Measurements from ENCODE around the gene TBC1D2B.

TBC1D2B gene

DNA sequence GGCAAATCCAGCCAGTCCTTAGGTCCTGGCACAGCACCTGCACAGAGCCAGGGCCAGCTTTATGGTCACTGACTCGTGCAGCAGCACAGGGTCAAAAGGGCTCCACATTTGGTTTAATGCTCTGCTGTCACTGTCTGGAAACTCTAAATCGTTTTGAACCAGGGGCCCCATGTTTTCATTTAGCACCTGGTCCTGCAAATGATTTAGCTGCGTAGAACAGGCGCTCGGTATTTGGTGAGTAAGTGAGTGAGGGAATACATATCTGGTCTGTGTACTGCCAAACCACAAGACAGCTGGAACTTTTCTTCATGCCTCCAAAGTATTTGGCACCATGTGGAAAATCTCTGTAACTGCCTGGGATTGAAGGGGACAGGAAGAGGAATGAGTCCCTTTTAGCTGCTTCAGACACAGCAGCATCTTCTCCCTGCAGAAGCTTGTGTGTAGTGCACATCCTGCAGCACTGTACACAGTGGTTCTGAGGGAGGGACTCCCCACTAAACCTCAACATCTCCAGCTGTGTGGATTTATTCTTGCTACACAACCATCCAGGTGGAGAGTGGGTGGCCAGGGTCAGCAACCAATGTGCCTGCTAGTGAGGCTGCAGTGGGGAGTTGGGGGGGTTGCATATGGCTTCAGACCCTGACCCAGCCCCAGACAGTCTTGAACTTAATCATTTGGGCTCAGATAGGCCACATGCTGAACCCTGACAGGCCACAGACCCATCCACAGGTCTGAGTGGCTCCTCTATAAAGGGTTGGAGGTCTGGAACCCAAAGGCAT is 15.9 kb upstream of the TBC1D2B start:
- DNase-seq, result peak; percentile 95

DNA sequence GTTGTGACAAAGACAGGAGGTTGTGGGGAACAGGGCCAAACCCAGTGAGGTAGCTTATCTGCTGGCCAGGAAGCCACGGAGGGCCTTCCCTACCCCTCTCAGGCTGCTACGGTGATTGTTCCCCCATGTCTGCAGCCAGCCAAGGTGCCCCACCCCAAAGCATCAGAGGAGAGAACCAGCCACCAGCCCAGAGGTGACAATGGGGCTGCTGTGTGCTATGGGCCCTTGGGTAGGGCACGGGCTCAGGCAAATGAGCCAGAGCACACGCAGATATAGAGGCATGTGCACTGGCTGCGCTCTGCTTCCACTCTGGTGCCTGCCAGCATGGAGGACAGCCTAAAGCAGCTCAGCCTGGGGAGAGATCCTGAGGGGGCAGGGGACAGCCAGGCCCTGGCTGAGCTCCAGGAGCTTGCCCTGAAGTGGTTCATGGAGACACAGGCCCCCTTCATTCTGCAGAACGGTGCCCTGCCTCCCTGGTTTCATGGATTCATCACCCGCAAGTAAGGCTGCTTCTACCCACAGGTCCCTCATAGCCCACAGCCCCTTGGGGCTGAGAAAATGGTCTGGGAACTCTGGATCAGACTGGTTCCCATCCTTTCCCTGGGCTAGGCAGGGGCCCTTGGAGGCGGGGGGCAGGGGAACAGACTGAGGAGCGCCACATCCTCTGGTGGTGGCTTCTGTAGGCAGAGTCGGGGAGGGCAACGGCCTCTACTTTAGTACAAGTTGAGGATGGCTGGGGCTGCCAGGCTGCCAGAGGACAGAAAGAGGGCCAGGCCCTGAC is 14.9 kb upstream of the TBC1D2B start, which contains the start of gene SH2D7:
SH2D7 (plus strand) TSS at position 301 of the 781 bp plus-strand sequence; CDS start at position 325, 24 bp downstream.
- DNase-seq, result no peak

DNA sequence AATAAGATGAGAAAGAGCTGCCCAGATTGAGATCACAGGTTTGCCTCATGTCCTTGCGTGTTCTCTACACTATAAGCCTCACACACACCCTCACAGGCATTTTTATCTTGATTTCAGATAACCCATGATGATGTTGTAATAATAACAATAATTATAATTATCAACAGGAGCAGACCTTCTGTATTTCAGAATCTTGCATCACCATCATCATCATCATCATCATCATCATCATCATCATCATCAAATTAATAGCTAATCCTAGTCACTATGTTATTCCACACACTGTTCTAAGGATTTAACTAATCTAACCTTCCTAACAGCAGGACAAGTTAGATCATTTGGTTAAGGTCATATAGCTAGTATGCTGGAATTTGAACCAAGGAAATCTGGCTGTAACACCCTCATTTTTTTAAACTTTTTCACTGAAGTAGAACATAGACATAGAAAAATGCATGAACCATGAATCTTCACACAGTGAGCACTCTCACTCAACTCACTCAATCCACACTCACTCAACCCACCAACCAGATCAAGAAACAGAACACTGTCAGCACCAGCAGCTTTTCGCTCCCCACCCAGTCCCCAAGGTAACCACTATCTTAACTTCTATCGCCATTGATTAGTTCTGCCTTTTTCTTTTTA is 13.0 kb upstream of the TBC1D2B start:
- DNase-seq, result peak; percentile 49

DNA sequence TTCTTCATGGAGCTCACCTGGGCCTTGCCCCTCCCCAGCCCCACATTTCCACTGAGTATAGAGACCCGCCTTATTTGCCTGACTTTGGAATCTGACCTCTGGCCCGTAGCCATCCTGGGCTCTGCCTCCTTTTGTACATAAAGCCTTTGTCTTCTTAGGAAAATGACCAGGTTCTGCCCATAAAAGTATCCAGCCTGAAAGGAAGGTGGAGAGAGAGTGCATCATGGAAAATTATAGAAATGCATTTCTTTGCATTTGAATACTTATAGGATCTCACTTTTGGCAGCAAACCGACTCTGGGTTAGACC is 11.2 kb upstream of the TBC1D2B start:
- no peak for DNase-seq

DNA sequence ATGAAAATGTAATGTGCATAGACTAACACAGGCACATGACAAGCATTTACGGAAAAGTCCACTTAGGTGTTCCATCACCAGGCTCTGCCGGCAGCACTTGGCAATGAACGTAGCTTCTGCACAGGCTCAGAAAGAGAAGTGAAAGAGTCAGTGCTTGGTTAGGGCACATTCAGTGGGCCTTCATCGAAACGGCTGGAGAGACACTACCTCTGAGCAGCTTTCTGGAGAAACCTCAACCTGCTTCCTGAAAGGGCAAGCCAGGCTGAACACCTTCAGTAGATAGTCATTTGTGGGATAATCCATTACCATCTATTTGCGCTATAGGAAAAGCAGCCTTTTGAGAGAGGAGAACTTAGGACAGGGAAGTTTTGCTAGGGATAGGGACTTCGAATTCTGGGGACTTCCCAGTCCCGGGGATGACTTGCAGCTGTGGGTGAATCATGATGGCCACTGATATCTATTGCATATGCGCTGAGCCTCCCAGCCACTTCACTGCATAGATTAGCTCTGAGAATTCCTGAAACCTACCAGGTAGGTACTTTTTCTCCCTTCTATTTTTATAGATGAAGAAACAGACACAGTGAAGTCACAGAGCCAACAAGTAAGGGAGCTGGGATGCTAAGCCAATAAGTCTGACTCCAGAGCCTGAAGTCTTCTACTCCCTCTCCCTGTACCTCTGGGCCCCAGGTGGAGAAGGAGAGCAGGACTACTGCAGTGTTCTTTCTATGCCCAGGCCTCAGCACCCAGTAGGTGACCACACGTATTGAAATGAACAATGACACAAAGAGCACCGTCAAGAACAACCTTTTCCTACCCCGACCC is 10.7 kb upstream of the TBC1D2B start:
- no peak for DNase-seq

DNA sequence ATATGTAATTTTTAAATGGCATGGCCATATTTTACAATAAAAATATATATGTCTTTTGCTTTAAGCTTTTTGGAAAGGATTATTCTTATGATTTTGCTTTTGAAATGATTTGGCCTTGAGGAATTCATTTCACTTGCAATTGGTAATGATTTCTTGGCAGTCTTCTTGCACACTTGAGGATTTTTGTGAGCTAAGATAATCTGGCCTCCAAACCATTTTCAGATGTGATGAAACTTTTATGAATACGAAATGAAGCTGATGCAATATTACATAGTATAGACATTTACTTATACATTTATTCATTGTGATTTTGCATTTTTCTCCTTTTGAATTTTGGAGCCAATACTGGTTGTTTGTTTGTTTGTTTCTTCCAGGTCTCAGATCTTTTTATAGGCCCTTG is 8.4 kb upstream of the TBC1D2B start:
- DNase-seq, result peak; percentile 95

DNA sequence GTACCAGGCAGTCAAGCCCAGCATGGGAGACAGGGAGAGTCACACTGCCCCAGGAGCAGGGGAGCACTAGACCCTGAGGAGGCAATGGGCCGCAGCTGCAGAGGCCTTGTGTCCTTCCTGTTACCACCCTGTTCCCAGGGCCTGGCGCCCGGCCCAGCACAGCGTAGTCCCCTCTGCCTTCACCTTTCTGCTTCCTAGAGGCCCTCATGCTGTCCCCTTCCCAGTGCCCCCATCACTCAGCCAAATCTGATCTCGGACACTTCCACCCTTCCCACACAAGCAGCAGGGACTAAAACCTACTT is 6.9 kb upstream of the TBC1D2B start:
- no peak for DNase-seq

DNA sequence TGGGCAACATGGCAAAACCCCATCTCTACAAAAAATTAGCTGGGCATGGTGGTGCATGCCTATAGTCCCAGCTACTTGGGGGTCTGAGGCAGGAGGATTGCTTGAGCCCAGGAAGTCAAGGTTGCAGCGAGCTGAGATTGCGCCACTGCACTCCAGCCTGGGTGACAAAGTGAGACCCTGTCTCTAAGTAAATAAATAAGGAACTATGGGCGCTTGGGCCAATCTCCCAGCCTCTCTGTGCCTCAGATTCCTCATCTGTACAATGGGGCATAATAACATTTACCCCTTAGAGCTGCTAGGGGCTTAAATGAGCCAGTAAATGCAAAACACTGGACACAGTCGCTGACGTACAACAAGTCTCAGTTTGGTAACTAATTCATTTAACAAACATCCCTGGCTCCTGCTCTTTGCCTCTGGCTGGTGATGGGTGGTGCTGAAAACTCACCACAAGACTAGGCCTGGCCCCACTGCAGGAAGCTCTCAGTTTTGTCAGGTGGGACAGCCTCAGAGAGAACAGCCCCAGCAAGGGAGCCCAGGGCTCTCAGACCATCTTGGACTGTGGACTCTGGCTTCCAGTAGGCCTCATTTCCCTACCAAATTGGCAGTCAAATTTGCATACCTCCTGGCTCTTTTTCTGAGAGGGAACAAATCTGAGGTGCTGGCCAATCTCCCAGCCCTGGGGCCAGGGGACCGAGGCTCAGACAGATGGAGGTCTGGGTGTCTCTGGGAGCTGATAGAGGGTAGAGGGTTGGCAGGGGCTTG is 6.4 kb upstream of the TBC1D2B start:
- no peak for DNase-seq

DNA sequence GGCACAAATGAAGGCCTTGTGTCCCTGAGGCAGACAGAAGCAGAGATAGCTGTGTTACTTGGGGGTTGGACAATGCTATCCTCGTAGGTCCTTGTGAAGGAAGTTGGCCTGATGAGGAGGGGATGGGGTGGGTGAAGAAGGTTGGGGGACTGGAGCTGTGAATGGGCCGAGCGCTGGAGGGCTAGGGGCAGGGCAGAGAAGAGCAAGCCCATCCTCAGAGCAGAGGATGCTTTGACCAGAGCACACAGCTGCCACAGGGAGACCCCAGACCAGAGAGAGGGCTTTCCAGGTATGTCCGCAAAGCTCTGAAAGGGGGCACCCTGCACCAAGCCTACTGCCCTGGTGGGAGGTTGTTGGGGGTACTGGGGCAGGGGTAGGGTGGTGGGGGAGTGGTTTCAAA is 5.7 kb upstream of the TBC1D2B start:
- DNase-seq, result no peak

DNA sequence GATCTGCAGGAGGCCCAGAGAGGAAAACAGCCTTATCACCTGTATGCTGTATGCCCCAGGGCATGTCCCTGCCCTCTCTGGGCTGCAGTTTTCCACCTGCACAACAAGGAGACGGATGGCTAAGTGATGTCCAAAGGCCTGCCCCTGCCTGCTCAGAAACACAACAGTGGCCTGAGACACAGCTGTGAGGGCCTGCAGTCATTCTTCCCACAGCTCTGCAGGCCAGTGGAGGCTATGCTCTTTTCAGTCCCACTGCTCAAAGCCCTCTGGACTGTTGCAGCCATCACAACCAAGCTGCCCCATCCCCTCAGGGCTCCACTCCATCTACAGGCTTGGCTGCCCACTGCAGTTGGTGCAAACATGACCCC is 5.2 kb upstream of the TBC1D2B start:
- DNase-seq, result no peak

DNA sequence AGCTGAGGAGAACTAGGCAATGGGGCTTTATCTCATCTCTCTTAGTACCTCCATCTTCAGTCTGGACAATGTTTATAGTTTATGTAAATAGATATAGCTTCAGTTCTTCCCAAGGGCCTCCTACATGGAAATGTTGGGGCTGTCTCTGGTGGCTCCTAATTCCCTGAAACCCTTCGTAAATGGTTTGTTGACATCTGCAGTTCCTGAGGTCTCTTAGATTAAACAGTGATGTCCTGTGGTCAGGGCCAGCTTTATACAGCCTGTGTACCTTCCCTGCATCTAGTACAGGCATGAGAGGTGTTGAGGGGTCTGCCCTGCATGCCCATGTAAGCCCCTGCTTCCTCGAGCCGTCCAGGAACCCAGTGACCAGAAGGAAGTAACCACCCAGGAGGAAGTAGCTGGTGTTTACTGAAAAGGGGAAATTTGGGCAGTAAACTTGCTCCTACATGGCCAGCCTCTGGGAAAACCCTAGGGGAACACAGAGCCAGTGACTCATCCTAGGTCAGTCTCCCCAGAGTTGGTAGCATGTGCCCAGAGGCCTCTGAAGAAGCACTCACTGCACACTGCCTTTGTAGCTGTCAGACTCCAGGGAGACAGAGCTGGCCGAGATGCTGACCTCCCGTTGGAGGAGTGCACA is 4.7 kb upstream of the TBC1D2B start:
- DNase-seq, result no peak

DNA sequence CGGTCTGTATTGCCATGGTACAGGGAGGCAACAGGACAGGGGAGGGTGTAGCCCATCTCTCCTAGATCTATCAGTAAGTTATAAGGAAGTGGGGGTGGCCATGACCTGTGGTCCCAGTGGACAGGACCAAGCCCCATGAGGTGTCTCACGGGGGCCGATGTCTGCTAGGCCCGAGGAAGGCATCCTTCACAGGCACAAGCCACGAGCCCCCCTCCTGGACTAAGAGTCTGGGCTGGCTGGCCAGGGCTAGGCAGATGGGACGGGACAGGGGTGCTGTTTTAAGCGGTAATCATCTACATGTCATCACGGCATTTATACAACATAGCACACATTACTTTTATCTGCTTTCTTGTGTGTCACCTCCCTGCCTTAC is 2.6 kb upstream of the TBC1D2B start:
- no peak for DNase-seq

DNA sequence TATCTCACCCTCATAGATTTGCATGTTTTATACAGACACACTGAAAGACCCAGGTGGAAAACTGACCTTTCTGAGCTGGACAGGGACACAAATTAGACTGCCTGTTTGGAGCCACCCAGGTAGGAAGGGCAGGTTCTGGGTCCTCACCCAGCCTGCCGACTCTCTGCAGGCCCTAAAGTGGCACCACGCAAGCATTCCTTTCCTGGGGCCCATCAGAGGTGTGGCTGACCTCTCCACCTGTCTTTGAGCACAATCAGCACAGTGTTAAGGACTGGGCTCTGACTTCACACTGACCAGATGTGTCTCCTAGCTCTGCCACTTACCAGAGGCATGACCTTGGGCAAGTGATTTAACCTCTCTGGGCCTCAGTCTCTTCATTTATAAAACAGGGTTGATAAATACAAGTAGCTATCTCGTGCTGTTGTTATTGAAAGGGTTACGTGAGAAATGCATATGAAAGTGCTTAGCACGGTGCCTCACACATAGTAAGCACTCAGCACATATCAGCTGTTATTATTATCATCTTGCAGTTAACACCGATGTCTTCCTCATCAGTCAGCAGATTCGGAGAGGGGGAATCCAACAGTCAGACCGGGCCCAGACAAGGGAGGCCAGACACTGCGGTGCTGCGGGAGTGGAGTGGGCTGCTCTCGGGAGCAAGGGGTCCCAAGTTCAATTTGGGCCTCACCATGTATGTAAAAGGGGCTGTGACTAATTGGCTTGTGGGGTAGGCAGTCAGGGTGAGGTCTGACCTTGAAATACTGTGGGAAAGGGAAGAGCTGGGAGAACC is 2.0 kb upstream of the TBC1D2B start:
- DNase-seq, result no peak

DNA sequence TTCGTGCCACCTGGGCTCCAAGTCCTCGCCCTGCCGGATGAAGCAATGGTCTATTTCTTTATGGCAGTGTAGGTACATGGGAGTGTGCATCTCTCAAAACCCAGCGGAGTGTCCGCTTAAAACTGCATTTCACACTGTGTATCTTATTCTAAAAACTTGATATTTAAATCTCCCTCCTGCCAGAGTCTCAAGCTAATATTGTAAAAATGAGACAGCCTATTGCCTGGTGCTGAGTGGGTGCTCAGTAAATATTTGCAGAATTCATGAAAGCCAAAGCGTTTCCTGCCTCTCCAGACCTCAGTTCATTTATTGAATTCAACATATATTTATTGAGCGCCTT is 330 bp upstream of the TBC1D2B start:
- no peak for DNase-seq

DNA sequence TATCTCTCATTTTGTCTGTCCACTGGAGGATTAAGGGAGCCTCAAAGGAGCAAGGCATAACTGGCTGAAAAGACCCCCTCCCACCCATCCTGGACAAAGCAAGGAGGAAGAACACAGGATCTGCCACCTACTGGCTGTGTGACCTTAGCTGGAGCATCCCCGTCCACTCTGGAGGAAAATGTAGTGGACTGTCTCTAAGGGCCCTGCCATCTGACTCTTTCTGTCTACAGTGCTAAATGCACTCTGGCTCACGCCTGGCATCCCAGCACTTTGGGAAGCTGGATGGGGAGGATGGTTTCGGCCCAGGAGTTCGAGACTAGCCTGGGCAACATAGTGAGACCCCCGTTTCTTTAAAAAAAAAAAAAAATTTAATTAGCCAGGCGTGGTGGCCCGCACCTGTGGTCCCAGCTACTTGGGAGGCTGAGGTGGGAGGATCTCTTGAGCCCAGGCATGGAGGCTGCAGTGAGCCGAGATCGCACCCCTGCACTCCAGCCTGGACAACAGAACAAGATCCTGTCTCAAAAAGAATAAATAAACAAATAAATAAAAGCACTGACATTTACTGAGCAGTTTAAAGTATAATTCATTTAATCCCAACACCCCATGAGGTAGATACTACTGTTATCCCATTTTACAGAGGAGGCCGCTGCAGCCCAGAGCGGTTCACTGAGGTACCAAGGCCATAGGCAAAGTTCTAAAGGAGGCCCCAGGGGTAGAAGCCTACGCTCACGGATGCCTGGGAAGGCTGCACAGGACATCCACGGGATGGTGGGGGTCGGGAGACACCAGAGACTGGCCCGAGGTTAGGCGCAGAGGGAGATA is 1.1 kb downstream of the TBC1D2B start:
- no peak for DNase-seq

DNA sequence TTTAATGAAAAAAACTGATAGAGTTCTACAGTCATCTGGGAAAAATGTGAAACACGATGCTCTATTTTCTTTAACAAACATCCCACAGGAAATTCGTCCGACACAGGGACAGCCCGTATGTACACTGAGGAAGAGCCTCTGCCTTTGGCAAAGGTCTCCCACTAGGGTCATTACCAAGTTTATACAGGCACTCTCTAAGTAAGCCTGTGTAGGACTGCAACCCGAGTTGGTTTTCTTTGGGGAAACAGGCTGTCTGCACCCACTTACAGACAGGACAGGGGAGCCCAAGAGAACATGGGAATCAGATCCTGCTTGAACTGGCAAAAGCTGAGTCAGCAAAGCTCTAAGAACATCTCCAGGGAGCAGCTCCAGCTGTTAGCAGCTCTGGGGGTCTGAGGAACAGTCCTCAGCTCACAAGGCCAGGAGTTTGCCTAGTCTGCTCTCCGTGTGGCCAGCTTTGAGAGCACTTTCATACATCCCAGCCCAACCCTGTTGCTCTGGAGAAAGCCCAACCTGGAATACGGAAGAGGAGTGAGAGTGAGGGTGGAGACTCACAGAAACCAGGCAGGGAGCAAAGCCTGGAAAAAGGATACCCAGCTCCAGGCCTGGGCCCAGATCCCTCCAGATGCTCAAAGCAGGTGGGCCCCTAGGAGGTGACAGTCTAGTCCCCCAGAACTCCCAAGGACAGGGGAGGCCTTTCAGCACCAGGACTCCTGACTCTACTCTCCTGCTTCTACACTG is 1.9 kb downstream of the TBC1D2B start:
- DNase-seq, result peak; percentile 90

DNA sequence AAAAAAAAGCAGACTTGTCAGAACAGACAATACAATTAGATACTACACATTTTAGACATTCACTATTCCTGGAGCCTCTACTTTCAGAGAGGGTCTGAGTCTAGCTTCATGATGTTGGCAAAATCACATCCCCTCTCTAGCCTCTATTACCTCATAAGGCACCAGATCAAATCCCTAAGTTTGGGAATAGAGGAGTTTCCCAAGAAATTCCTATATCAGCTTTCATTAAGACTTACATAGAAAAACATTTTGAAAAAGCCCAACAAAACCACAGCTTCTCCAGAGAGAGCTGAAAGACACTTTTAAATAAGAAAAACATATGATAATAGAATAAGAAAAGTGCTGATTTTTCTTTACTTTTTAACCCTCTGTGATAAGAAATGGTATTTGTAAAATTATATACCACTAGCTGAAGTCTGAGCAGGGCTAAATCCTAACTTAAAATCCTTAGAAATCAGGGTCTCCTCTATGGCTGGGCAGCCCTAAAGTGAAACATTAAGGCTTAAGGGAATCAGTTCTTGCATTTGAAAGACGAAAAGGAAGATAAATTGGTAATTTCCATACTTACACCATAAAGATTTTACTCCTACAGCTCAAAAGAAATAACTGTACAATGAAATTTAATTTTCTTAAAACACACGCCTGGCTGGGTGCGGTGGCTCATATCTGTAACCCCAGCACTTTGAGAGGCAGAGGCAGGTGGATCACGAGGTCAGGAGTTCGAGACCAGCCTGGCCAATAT is 4.3 kb downstream of the TBC1D2B start:
- DNase-seq, result no peak

DNA sequence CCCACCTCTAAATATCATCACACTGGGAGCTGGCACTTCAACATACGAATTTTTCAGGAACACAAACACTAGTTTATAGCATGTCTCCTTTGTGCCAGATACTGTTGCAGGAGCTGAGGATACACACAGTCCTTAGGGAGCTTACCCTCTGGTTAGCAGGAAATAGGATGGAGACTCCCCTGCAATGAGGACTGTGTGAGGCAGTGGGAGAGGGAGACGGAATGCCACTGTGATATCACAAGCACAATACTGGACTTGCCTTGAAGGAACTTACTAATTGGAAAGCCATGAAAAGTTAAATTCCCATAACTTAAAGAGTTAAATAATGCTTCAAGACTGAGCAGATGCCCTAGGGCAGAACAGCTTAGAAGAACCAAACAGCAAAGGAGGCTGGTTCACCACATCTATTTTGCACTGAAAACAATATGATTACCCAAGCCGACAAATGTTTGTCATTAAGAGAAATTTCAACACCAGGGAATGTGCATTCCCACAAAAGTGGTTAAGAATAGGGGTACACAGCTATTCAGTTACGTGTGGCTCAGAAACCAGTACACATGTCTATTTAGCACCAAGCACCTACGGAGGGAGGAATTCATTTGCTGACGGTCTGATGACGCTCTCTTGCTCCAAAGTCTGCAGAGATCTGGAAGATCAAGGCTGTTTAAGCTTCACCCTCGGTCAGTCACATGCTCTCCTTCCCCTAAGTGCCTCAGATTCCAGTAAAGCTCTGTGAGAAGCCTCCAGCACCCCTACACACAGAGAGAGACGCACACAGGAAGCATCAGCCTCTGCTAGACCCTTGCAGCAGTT is 5.2 kb downstream of the TBC1D2B start:
- peak; percentile 76 for DNase-seq

All from fibroblast of skin of abdomen (primary cell).